GM21526 (cell line): Measurements from ENCODE around the gene BORCS6.
A peak's percentile ranks its signal among the peaks of the same experiment; 100 is the strongest.

ENCODE experiments used
- ATAC-seq: cut with Tn5 transposase; IDR thresholded peaks from one replicate; pipeline ENCODE4 v1.9.1; 2021; ENCODE audit warnings: moderate library complexity; ENCODE audit not compliant: unreplicated experiment, low FRiP score

BORCS6 gene

GRCh38 chr17:8212312-8213180 is 22.6 kb upstream of the BORCS6 start:
- no peak for ATAC-seq

DNA sequence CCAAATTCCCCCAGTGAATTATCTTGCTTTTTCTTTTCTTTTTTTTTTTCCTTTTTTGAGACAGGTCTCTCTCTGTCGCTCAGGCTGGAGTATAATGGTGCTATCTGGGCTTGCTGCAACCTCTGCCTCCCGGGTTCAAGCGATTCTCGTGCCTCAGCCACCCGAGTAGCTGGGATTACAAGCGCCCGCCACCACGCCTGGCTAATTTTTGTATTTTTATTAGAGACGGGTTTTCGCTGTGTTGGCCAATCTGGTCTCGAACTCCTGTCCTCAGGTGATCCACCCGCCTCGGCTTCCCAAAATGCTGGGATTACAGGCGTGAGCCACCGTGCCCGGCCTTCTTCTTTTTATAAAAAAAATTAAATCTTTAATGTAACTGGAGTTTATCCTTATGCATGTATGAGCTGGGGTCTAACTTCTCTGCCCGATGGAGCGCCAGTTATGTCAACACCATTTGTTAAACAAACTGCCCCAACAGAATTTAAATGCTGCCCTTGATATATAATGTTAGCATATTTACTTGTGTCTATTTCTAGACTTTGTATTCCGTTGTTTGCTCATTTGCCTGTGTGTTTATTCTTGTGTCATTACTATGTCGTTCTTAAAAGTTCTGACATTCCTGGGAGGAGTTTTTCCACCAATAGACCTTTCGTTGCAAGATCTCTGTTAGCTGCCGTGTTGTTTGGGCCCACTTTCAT is 20.9 kb upstream of the BORCS6 start:
- ATAC-seq: peak; percentile 14

GRCh38 chr17:8209907-8210760 is 20.2 kb upstream of the BORCS6 start, which contains the start of gene AURKB:
TSS of gene AURKB (minus strand) at chr17:8210575. CDS start at chr17:8210224, 351 bp downstream.
- peak; percentile 67 for ATAC-seq

DNA sequence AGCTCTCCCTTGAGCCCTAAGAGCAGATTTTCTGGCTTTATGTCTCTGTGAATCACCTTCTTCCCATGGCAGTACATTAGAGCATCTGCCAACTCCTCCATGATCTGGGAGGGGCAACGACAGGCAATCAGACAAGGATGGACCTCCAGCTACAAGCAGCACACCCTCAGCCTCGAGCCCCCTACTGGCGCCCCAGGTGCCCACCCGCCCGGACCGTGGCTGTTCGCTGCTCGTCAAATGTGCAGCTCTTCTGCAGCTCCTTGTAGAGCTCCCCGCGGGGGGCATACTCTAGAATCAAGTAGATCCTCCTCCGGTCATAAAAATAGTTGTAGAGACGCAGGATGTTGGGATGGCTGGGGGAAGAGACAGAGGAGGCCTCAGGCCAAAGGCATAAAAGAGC is 16.6 kb upstream of the BORCS6 start:
- ATAC-seq: no peak

DNA sequence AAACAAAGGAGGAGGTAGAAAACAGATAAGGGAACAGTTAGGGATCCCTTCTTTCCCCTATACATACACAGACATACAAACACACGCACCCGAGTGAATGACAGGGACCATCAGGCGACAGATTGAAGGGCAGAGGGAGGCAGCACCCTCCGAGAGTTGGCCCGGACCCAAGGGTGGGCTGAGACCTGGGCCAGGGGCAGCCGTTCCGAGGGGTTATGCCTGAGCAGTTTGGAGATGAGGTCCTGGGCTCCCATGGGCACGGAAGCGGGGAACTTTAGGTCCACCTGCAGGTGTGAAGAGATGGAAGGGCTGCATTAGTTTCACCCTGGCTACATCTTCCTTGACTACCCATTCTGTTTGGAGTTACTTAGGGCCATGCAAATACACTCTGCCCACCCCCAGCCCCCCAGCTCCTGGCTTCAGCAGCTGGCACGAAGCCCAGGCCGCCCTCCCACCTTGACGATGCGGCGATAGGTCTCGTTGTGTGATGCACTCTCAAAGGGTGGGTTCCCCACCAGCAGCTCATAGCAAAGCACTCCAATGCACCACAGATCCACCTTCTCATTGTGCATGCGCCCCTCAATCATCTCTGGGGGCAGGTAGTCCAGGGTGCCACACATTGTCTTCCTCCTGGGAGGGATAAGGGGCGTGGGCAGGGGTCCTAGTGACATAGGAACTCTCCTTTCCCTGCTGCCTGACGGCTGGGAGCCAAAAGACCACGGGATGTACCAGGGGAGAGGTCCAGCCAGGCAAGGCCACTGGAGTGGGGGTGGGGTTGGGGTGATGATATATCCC is 15.0 kb upstream of the BORCS6 start:
- no peak for ATAC-seq

- peak; percentile 21 for ATAC-seq
Measured at GRCh38 chr17:8192070-8192815, 2.3 kb upstream of the BORCS6 start.

DNA sequence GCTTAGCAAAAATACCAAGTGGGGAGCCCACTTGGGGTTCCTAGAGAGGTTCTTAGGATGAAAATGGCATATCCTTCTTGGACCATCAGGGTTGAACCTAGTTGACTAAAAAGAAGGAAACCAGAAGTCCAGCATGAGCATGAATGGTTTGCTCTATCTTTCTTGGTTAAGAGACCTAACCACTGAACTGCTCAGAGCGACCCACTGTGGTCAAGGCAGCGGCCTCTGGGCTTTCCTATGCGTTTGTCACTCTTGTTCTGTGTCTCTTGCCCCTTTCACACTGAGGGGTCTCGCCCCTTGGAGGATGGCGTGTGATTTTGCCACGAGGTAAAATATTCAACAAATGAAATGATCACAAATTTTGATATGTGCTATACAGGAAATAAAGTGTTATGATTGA is 526 bp upstream of the BORCS6 start:
- no peak for ATAC-seq

- ATAC-seq: no peak
Measured at GRCh38 chr17:8189041-8189710, 804 bp downstream of the BORCS6 start.

DNA sequence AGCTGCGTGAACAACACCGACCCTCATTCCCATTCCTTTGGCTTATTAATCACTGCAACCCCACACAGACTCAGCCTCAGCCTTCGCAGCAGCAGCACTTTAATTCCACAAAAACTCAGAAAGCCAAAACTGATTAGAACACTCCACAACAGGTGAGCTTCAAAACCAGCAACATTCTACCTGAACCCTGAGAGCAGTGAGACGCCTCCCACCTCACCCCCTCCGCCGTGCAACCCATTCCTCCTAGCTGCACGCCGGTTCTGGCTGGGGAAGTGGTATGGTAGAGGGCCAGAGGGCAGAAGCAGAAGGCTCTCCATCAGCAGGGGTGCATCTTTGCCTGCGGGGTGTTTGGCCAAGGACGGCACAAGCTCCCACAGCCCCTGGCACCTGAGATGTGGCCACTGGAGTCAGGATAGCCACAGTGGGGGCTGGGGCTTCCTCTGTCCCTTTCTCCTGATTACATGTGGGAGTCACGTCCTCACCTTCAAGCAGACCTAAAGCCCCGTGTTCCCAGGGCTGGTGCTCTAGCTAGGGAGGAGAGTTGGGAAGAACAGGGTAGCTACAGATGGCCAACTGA is 1.6 kb downstream of the BORCS6 start:
- ATAC-seq: no peak

- no peak for ATAC-seq
Measured at GRCh38 chr17:8187517-8188262, 2.3 kb downstream of the BORCS6 start.

DNA sequence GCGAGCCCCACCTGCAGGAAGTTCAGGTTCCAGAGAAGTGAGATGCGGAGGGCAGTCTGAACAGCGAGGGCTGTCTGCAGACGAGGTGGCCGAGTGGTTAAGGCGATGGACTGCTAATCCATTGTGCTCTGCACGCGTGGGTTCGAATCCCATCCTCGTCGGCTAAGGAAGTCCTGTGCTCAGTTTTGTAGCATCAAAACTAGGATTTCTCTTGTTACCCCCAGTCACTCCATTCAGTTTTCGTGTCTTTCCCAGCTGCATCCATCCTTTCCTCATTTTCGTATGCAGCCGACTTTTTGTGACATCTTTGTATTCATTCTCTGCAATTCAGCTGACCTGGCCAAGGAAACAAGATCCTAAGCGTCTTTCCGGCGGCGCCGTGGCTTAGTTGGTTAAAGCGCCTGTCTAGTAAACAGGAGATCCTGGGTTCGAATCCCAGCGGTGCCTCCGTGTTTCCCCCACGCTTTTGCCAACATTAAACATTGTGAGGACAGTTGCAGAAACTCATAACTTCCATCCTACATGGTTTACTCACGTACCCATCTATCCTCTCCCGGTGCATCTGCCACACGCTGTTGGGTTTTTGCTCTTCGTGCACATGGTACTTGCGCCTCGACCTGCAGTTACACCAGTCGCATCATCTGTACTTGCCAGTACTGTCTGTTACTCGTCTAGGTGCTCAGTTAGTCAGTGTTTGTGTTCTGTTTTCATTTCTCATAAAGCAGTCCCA is 3.0 kb downstream of the BORCS6 start:
- ATAC-seq: no peak

DNA sequence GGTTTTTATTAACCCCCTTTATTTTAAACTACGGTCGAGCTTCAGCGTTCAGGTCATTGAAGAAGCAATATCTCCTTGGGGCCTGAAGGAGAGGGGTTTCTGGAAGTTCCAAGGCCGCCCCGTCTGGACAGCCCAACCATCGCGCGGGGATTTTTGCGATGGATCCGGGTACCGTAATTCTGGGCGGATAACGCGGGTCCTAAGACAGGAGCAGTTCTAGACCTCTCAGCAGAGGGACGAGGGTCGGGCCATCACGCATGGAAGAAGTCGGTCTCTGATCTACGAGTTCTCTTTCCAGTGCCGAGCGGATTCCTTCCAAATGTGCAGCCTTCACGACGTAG is 3.6 kb downstream of the BORCS6 start:
- ATAC-seq: no peak

- ATAC-seq: no peak
Measured at GRCh38 chr17:8185582-8186445, 4.2 kb downstream of the BORCS6 start.

DNA sequence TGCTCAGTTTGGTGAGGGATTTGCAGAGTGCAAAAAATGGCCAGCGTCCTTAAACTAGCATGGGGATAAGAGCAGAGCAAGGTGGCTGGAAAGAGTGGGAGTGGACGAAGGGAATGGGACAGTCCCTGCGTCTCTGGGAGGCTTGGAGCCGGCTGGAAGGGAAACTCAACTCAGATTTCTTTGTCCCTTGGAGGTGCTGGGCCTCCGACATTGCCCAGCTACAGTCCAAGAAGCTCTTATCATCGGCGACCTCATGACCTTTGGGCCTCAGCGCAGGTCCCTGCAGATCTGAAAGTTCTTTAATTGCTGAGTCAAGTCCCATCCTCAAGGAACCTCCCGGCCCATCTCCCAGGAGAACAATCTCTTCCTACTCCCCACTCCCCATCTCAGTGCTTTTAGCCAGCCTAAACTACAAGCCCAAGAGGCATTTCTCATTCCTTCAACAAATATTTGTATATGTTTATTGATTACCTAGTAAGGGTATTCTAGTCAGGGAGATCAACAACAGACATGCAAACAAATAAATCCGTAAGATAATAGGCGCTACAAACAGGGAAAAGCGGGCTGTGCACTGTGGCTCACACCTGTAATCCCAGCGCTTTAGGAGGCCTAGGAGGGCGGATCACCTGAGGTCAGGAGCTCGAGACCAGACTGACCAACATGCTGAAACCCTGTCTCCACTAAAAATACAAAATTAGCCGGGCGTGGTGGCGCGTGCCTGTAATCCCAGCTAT is 12.8 kb downstream of the BORCS6 start:
- ATAC-seq: no peak

DNA sequence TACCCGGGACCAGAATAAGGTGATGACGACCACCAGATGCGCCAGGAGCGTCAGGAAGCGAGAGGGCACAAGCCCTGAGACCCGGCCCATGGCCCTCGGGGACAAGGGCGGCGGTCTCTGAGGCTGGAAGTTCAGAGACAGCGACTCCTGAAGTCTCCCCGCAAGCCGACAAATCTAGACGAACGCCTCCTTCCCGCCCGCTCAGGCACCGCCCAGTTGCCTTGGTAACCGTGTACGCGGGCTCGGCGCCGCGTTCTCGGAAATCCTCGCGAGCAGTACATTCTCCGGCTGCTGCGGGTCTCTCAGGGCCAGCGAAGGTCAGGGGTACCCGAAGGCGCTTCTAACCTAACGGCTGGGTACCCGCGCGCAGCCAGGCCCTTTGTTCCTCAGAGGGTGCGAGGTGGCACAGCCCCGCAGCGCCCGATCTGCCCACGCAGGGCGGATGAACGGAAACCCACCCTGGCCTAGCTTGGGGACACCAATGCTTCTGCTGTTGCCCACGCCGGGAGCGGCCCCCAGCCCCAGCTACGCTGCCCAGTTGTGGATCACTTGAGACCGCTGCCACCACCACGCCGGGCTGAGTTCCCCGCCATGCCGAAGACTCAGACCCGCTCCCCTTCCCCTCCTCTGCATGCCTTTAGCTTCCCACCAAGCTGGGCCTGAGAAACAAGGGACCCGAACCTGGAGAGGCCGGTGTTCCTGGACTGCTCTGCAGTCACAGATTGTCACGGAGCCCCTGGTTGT is 13.6 kb downstream of the BORCS6 start, which contains the start of gene TMEM107:
Gene TMEM107 (minus strand): TSS at position 184 of the 744 bp plus-strand sequence. CDS start 94 bp downstream, at position 90.
- no peak for ATAC-seq
